Coronary artery (tissue), 2 donors: ENCODE results near the gene SHFL.

ENCODE experiments used
- DNase-seq: peaks from one replicate; pipeline ENCODE4 v3.0.0-alpha.2; 2017; ENCODE audit warnings: low spot score
- H3K27ac ChIP-seq, 2 donors: fragments of 200-600 bp; sonication (generic); one replicate each; pipeline ENCODE4 v1.5.1; 2016 to 2019
- H3K4me3 ChIP-seq: fragments of 200-600 bp; sonication (generic); 2 replicates; pipeline ENCODE4 v1.5.1; 2016; ENCODE audit warnings: mild to moderate bottlenecking, moderate library complexity
- CTCF ChIP-seq: fragments of 200-600 bp; sonication (generic); IDR thresholded peaks from one replicate; pipeline ENCODE4 v1.5.1; 2019; ENCODE audit warnings: antibody characterized with exemption

SHFL gene

GRCh38 chr19:10092648-10093294 is 6.7 kb downstream of the SHFL start:
- TF ChIP-seq CTCF = no peak
- H3K27ac ChIP-seq = no peak overlapping the region
- no peak for DNase-seq
- H3K4me3 ChIP-seq = no peak overlapping the region

DNA sequence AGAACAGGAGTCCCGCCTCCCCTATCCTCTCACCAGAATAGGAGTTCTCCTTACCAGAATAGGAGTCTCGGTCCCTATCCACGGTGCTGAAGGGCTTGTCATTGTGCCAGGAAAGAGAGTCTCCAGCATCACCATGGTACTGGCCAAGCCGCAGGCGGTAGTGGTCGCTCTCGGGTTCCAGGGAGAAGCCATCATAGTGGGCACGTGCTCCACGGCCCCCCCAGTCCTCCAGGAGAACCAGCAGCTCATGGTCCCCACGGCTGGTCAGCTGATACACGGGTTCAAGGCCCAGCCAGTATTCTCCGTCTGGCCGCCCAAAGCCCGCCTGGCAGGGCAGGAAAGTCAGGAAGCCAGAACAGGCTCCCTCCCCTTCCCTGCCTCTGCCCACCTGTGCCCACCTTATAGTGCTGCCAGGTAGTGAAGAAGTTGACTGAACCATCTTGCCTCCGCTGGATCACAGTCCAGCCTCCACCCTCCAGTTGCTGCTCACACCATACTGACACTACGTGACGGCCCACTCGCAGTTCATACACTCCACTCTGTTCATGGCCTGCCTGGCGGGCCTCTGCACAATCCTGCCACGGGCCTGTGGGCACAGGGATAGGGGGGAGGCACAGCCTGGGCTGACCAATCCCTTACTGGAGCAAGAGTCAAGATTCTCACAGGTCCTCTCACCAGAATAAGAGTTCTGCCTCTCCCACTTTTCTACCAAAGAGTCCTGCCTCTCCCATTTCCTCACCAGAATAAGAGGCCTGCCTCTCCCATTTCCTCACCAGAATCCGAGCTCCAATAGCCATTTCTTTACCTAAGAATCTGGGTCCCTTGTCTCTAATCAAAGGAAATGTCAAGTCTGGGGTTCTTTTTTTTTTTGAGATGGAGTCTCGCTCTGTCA is 7.4 kb downstream of the SHFL start:
- DNase-seq = no peak
- H3K4me3 ChIP-seq = no peak overlapping the region
- no peak overlapping the region for H3K27ac ChIP-seq
- no peak for TF ChIP-seq CTCF

- peak overlapping the region; percentile 78 to 83 for H3K27ac ChIP-seq
- H3K4me3 ChIP-seq = peak overlapping the region; percentile 83
- no peak for TF ChIP-seq CTCF
- DNase-seq = no peak
Observed at GRCh38 chr19:10095622-10095947, 9.5 kb downstream of the SHFL start.

- DNase-seq = peak; percentile 88
- no peak for TF ChIP-seq CTCF
- Histone ChIP-seq H3K4me3 (peak overlapping the region; percentile 83), H3K27ac (peak overlapping the region; percentile 78 to 83)
Observed at GRCh38 chr19:10095948-10096614, 10.0 kb downstream of the SHFL start.

DNA sequence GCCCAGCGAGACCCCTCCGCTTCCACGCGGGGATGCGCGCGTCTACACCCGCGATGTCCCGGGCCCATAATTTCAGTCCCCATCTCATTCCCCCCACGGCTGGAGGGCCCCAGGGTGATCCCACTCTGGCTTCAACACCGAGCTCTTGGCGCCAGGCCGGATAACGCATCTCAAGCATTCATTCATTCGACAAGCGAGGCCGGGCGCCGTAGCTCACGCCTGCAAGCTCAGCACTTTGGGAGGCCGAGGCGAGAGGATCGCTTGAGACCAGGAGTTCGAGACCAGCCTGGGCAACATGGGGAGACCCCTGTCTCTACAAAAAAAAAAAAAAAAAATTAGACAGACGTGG is 10.5 kb downstream of the SHFL start:
- H3K27ac ChIP-seq = peak overlapping the region; percentile 39 to 83
- H3K4me3 ChIP-seq = peak overlapping the region; percentile 83
- peak; percentile 74 for DNase-seq
- TF ChIP-seq CTCF = no peak

- no peak overlapping the region for H3K4me3 ChIP-seq
- no peak for DNase-seq
- TF ChIP-seq CTCF = no peak
Observed at GRCh38 chr19:10100163-10100785, 14.2 kb downstream of the SHFL start.

More at GRCh38 chr19:10100163-10100785, 14.2 kb downstream of the SHFL start:
- H3K27ac ChIP-seq = no peak overlapping the region
